ENCODE data around the gene PILRB. TPM values are rescaled to one million over a fixed set of nuclear protein-coding genes. Genes with fewer than 3 reads are reported as not detected.

Gene PILRB
- total RNA-seq, 1 experiment from 2014 or later, result 42.5 TPM

Small RNAs within 50 kb of the gene (small RNA-seq; reads per million reads assigned to genes)
- gene RF00019, result 0 reads per million in 2 experiments

Other genes with a start within 250 kb of the PILRB start
- gene TAF6, start 238.8 kb upstream of the PILRB start, total RNA-seq (2014; rRNA removed; shearing (Covaris generic)), result 27.3 and 33.6 TPM in 2 replicates
- gene CNPY4, start 238.5 kb upstream of the PILRB start, total RNA-seq (2014; rRNA removed; shearing (Covaris generic)), result 21.7 and 21.9 TPM in 2 replicates
- 2.2 and 4.1 TPM in 2 replicates for gene MBLAC1, start 231.2 kb upstream of the PILRB start, total RNA-seq (2014; rRNA removed; shearing (Covaris generic))
- 165 and 169 TPM in 2 replicates for gene LAMTOR4, start 209.2 kb upstream of the PILRB start, total RNA-seq (2014; rRNA removed; shearing (Covaris generic))
- gene TRAPPC14, start 199.4 kb upstream of the PILRB start, total RNA-seq (2014; rRNA removed; shearing (Covaris generic)), result 11.2 and 14.1 TPM in 2 replicates
- gene GAL3ST4, start 189.5 kb upstream of the PILRB start, total RNA-seq (2014; rRNA removed; shearing (Covaris generic)), result 1.9 and 2.6 TPM in 2 replicates
- 3.2 and 4.7 TPM in 2 replicates for gene GPC2, start 180.7 kb upstream of the PILRB start, total RNA-seq (2014; rRNA removed; shearing (Covaris generic))
- gene STAG3, start 180.2 kb upstream of the PILRB start, total RNA-seq (2014; rRNA removed; shearing (Covaris generic)), result 3.4 and 5.7 TPM in 2 replicates
- not detected in 2 replicates for gene PVRIG, start 138.2 kb upstream of the PILRB start, total RNA-seq (2014; rRNA removed; shearing (Covaris generic))
- gene SPDYE3, start 50.4 kb upstream of the PILRB start, total RNA-seq (2014; rRNA removed; shearing (Covaris generic)), result 0.05 TPM in 1 of 2 replicates, not detected in the other
- 0.48 TPM in 1 of 2 replicates, not detected in the other for gene PILRA, start 15.4 kb downstream of the PILRB start, total RNA-seq (2014; rRNA removed; shearing (Covaris generic))
- 4.5 and 4.7 TPM in 2 replicates for gene ZCWPW1, start 70.6 kb downstream of the PILRB start, total RNA-seq (2014; rRNA removed; shearing (Covaris generic))
- gene MEPCE, start 71.7 kb downstream of the PILRB start, total RNA-seq (2014; rRNA removed; shearing (Covaris generic)), result 48.2 and 53.5 TPM in 2 replicates
- gene PPP1R35, start 78.4 kb downstream of the PILRB start, total RNA-seq (2014; rRNA removed; shearing (Covaris generic)), result 27.6 and 28.4 TPM in 2 replicates
- gene SPACDR, start 106.1 kb downstream of the PILRB start, total RNA-seq (2014; rRNA removed; shearing (Covaris generic)), result not detected in 2 replicates
- 64.3 and 67.0 TPM in 2 replicates for gene TSC22D4, start 121.1 kb downstream of the PILRB start, total RNA-seq (2014; rRNA removed; shearing (Covaris generic))
- 0.53 and 0.61 TPM in 2 replicates for gene NYAP1, start 125.8 kb downstream of the PILRB start, total RNA-seq (2014; rRNA removed; shearing (Covaris generic))
- gene AGFG2, start 181.1 kb downstream of the PILRB start, total RNA-seq (2014; rRNA removed; shearing (Covaris generic)), result 16.4 and 18.1 TPM in 2 replicates
- gene SAP25, start 215.8 kb downstream of the PILRB start, total RNA-seq (2014; rRNA removed; shearing (Covaris generic)), result 0.21 and 0.48 TPM in 2 replicates
- 4.6 and 5.5 TPM in 2 replicates for gene LRCH4, start 228.0 kb downstream of the PILRB start, total RNA-seq (2014; rRNA removed; shearing (Covaris generic))
- 0.13 and 0.55 TPM in 2 replicates for gene FBXO24, start 228.2 kb downstream of the PILRB start, total RNA-seq (2014; rRNA removed; shearing (Covaris generic))
- gene PCOLCE, start 244.2 kb downstream of the PILRB start, total RNA-seq (2014; rRNA removed; shearing (Covaris generic)), result 0.59 and 1.1 TPM in 2 replicates